Stimulated activated CD8-positive, alpha-beta memory T cell treated with anti-CD3 and anti-CD28 coated beads, Interleukin-12 subunit alpha, Interleukin-12 subunit beta, amount 100 ng/mL, for 24 hours (primary cell): ENCODE measurements around the gene PLK2.

Experiments used
- DNase-seq: peaks from one replicate; pipeline ENCODE4 v3.0.0-alpha.2; 2020; ENCODE audit errors: extremely low read depth

The PLK2 gene

DNA sequence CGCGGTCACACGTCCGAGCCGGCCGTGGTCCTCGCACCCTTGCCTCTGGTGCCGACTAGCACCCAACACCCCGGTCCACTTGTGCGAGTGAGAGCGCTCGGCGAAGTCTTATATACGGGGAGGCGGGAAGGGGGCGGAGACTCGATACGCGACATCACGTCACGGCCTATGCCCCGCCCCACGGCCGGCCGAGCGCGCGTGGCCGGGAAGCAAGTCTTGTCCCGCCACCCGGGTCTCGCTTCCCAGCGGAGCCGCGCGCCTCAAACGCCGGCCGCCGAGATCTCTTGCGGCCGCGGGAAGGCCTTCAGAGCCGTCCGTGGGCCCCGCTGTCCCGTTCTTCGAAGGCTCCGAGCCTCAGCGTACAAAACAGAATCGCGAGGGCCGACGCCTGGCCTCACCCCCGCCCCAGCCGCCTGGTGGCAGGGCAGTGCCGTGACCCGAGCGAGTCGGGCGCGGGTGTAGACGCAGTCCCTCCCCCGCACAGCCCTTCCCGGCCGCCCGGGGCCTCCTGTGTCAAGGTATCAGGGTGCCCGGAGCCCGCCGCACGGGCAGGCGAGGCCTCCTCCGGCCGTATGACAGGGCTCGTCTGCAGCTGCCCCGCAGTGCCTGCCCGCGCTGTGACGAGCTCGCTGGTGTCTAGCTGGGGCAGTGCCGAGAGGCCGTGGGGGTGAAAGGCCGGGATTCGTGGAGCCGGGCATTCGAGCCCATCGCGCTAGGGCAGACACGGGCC, at the start of gene PLK2:
Gene PLK2 (minus strand): TSS at position 85 of the 730 bp plus-strand sequence. CDS start 127 bp downstream, outside the sequence.
- DNase-seq = peak; percentile 60

GRCh38 chr5:58507715-58508114, 47.8 kb upstream of the PLK2 start:
- no peak for DNase-seq

DNA sequence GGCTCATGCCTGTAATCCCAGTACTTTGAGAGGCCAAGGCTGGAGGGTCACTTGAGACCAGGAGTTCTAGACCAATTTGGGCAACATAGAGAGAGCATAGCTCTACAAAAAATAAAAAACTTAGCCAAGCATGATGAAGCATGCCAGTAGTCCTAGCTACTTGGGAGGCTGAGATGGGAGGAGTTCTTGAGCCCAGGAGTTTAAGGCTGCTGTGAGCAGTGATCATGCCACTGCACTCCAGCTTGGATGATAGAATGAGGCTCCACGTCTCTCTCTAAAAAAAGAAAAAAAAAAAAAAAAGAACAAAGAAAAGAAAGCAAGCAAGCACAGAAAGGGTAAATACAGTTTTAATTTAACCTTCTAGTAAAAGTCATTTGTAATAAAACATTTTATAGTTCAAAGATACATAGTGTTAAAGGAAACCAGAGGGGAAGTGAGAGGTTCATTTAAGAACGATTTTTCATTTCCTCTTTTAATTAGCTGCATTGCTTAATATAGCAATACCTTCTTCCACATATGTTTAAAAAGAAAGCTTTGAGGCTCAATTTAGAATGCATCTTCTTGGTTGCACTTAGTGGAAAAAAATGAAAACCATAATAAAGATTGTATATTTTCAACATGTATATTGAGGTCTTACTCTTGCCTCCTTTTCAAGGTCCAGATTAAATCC, 46.2 kb upstream of the PLK2 start:
- DNase-seq = no peak

DNA sequence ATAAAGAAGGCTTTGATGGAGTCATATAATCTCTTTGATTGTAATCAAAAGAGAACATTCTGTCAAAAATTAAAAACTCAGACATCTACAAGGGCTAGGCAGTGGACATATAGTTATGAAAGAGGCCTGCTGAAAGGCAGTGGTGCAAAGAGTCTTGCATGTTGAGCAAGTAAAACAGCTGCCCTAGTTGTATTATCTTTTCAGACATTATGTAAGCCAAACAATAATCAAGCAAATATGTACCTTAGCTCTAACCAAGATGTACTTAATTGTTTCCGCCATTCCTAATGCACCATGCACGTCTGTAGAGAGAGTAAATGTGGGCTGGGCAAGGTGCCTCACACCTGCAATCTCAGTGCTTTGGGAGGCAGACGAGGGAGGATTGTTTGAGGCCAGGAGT, 45.6 kb upstream of the PLK2 start:
- no peak for DNase-seq

- no peak for DNase-seq
Measured at GRCh38 chr5:58504766-58505165, 44.9 kb upstream of the PLK2 start.

- DNase-seq = no peak
Measured at GRCh38 chr5:58503390-58504046, 43.6 kb upstream of the PLK2 start.

DNA sequence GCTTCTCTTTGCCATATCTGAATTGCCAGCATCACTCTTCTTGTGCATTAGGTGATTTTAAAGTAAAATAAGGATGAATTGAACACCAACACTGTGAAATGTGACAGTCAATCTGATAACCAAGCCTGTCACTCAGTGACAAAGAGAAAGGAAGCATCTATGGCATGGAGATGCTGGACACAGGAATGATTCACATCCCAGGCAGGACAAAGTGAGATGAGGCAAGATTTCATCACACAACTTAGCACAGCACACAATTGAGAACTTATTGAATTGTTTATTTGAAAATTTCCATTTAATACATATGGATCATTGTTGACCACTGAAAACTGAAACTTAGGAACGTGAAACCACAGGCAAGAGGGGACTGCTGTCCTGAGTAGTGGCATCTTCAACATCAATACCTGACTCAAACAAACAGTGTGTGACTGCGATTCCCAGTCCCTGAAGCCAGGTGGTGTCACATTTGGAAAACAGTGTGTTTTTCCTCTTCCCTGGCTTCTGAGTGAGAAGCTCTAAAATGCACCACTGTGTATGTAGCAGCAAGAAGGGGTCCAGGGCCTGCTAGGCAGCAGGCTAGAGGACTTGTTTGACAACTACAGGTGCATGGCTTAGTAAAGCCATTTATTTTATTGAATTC, 42.0 kb upstream of the PLK2 start:
- DNase-seq = no peak

- no peak for DNase-seq
Measured at GRCh38 chr5:58499941-58500340, 40.1 kb upstream of the PLK2 start.

GRCh38 chr5:58499231-58499630, 39.3 kb upstream of the PLK2 start:
- DNase-seq = no peak

GRCh38 chr5:58498340-58498942, 38.6 kb upstream of the PLK2 start:
- DNase-seq = no peak

DNA sequence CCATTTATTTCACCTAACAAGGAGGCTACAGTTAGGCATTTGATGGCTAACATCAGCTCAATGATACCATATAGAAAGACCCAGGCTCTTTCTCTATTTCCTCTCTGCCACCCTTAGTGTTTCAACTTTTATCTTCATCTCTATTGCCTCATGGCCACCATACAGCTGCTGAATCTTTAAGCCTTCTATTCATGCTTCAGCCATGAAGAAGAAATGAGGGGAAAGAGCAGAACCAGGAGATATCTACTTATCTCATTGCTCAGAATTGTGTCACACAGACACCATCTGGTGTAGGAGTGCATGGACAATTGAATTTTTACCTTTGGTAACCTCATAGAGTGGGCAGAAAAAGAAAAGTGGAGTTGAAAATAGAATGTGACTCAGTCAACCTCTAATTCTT, 38.0 kb upstream of the PLK2 start:
- no peak for DNase-seq

DNA sequence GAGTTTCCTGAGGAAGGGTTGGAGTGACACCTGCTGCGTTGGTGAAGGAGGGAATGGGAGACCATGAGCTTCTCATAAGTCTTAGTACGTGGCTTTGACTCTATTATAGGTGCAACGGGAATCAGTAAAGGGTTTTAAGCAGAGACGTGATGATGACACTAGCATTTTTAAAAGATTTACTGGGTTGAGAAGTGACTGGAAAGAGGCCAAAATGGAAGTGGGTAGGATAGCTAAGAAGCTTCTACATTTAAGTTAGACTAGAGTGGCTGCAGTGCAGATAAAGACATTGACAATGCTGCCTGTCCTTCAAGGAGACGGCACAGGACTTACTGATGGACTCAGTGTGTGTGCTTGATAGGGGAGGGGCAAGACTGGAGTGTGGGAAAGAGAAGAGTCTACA, 37.5 kb upstream of the PLK2 start:
- no peak for DNase-seq

GRCh38 chr5:58496488-58496887, 36.6 kb upstream of the PLK2 start:
- DNase-seq = no peak

DNA sequence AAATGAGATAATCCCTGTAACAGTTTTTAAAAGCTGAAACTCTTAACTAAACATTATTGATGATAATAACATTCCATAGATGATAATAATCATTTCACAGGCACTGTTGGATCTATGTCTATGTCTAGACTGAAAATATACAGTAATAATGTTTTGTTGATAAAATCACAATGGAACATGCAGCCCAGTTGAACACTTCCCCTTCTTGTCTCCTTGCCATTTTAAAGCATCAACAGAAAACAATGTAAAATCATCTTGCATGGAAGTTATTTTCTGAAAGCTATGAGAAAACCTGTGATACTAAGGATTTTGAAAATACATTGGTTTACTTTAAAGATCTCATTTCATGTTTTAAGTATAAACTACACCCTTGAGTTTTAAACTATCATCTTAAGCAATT, 33.3 kb upstream of the PLK2 start:
- DNase-seq = no peak

DNA sequence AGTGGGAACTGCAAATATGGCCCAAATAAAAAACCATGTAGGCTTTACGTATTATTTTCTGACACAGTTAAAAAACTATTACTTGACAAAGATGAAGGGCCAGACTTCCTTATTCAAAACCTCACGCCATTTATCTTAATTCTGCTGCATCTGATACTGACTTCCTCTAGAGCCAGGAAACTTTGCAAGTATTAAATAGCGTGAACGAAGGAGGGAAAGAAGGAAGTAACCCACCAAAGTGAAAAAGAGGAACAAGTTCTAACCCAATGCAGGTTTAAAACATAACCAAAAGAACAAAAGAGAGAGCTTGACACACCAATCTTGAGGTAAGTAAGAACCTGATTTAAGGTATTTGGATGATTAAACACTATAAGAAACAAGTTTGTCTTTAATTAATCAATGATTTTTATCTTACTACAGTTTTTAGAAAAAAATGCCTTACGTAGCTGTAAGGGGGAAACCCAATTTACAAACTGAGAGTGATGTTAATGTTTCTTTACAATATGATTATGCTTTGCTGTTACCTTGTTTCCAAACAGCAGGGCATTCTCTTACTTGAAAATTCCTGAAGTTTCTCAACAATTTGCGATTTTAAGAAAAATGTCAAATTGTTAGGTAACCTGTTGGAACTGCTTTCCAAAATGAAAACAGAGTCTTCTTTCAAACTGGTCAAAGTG, 31.5 kb upstream of the PLK2 start, which contains the start of gene GAPT:
Gene GAPT (plus strand): TSS at position 220 of the 677 bp plus-strand sequence. CDS start 3,102 bp downstream, outside the sequence.
- no peak for DNase-seq

DNA sequence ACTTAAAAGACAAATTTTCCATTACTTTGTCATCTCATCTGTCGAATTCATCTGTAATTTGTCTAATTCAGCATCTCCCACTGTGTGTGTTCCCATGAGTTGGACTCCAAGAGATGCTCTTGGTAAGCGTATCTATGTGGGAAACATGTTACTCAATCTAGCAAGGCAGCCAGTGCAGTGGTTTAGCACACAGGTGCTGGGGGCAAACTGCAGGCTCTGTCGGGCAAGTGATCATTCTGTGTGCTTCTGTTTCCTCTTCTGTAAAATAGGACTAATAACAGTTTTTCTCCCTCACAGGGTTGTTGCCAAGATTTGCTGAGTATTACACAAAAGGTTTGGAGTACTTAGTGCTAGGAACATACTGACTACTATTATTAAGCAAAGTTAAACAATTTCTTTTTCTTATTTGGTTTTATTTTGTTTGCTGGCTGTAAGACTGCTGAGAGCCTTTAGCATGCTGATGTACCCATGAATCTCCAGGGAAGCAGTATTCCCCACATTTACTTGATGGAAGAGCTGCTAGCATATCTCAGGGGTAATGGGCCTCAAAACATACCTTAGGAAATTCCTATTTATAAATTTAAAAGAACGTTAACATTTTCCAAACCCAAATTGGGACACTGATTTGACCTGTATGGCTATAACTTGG, 30.6 kb upstream of the PLK2 start:
- DNase-seq = no peak

DNA sequence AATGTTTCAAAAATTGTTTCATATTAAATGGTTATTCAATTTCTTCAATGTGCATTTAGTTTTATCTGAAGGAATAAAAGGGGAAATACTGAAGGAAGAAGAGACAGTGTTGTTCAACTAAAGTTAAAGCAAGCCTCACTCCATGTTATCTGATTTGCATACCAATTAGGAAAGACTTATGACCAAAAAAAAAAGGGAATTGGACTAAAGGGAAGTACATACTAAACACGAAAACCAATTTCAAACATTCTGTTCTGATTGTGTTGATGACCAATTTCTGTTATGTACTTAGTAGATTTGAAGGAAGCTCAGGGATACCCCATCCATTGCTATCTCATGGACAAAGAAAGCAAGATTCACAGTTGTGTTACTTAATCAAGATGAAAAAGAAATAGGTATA, 26.4 kb upstream of the PLK2 start:
- DNase-seq = no peak

- DNase-seq = no peak
Measured at GRCh38 chr5:58484505-58484904, 24.6 kb upstream of the PLK2 start.

DNA sequence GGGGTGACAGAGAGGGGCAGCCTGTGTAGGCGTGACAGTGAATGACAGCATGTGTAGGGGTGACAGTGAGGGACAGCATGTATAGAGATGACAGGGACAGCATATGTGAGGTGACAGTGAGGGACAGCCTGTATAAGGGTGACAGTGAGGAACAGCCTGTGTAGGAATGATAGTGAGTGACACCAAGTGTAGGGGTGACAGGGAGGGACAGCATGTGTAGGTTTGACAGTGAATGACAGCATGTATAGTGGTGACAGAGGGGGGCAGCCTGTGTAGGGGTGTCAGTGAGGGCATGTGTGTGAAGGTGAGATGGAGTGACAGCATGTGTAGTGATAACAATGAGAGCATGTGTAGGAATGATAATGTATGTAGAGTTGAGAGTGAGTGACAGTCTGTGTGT, 22.6 kb upstream of the PLK2 start:
- DNase-seq = no peak

GRCh38 chr5:58481828-58482227, 21.9 kb upstream of the PLK2 start:
- no peak for DNase-seq
